Neural cell (in vitro differentiated cells): ENCODE data around the gene SV2B. TPM values are rescaled to one million over a fixed set of nuclear protein-coding genes. Genes with fewer than 3 reads are reported as not detected.
A peak's percentile ranks its signal among the peaks of the same experiment; 100 is the strongest.

Source experiments
- H2AFZ ChIP-seq: fragments of 200-600, 300-800 bp; sonication (generic), shearing (Covaris generic); 2 replicates; pipeline ENCODE4 v1.6.0; 2014; ENCODE audit warnings: low read depth, mild to moderate bottlenecking, antibody characterized with exemption, low read length, moderate library complexity
- H3F3A ChIP-seq: fragments of 200-600 bp; shearing (Covaris generic); 2 replicates; pipeline ENCODE4 v1.6.1; 2016; ENCODE audit warnings: mild to moderate bottlenecking, moderate library complexity, mixed read lengths, antibody characterized with exemption, low read length; ENCODE audit not compliant: insufficient read depth, poor library complexity, severe bottlenecking
- H3K27ac ChIP-seq: fragments of 200-600, 300-800 bp; sonication (generic), shearing (Covaris generic); 2 replicates; pipeline ENCODE4 v1.5.1; 2014; ENCODE audit warnings: mild to moderate bottlenecking, low read length, moderate library complexity
- H3K27me3 ChIP-seq: fragments of 300-800, 200-600 bp; sonication (generic), shearing (Covaris generic); 2 replicates; pipeline ENCODE4 v1.6.0; 2014; ENCODE audit warnings: mild to moderate bottlenecking, low read depth, low read length, moderate library complexity; ENCODE audit not compliant: insufficient read depth
- H3K36me3 ChIP-seq: fragments of 300-800, 200-600 bp; sonication (generic), shearing (Covaris generic); 2 replicates; pipeline ENCODE4 v1.5.1; 2014; ENCODE audit warnings: mild to moderate bottlenecking, antibody characterized with exemption, low read length, moderate library complexity; ENCODE audit not compliant: insufficient read depth
- H3K4me2 ChIP-seq: fragments of 300-800, 200-600 bp; sonication (generic), shearing (Covaris generic); 2 replicates; pipeline ENCODE4 v1.6.0; 2014; ENCODE audit warnings: mild to moderate bottlenecking, low read length
- H3K4me3 ChIP-seq: fragments of 300-800, 200-600 bp; sonication (generic), shearing (Covaris generic); 2 replicates; pipeline ENCODE4 v1.5.1; 2014; ENCODE audit warnings: mild to moderate bottlenecking, low read length, moderate library complexity
- H3K79me2 ChIP-seq: fragments of 200-600 bp; shearing (Covaris generic); replicated peaks from 2 replicates; pipeline ENCODE4 v1.6.0; 2014; ENCODE audit warnings: mild to moderate bottlenecking, low read length, moderate library complexity; ENCODE audit not compliant: insufficient read depth
- H3K9ac ChIP-seq: fragments of 300-800, 200-600 bp; sonication (generic), shearing (Covaris generic); 2 replicates; pipeline ENCODE4 v1.6.1; 2016; ENCODE audit warnings: mild to moderate bottlenecking, low read length, mixed read lengths
- H3K9me2 ChIP-seq: fragments of 200-600 bp; shearing (Covaris generic); 2 replicates; pipeline ENCODE4 v1.6.1; 2016; ENCODE audit warnings: mild to moderate bottlenecking, low read length, mixed read lengths; ENCODE audit not compliant: insufficient read depth
- H3K9me3 ChIP-seq: fragments of 200-600, 300-800 bp; sonication (generic), shearing (Covaris generic); 2 replicates; pipeline ENCODE4 v1.6.1; 2016; ENCODE audit warnings: mild to moderate bottlenecking, mixed run types, low read length, moderate library complexity, mixed read lengths
- H4K20me1 ChIP-seq: fragments of 200-600 bp; shearing (Covaris generic); 2 replicates; pipeline ENCODE4 v1.6.1; 2016; ENCODE audit warnings: mild to moderate bottlenecking, mixed run types; ENCODE audit not compliant: insufficient read depth
- CTCF ChIP-seq: fragments of 450-650 bp; IDR thresholded peaks from 2 replicates; pipeline ENCODE4 v1.5.1; 2014; ENCODE audit warnings: antibody characterized with exemption, mild to moderate bottlenecking, moderate library complexity; ENCODE audit not compliant: poor library complexity, severe bottlenecking
- EP300 ChIP-seq: fragments of 450-650 bp; conservative IDR thresholded peaks from 2 replicates; pipeline ENCODE4 v1.6.1; 2014; ENCODE audit warnings: antibody characterized with exemption, mild to moderate bottlenecking, moderate library complexity; ENCODE audit not compliant: poor library complexity, severe bottlenecking
- EZH2 ChIP-seq: fragments of 200-600, 300-800 bp; shearing (Covaris generic), sonication (generic); IDR thresholded peaks from 2 replicates; pipeline ENCODE4 v1.6.1; 2014; ENCODE audit warnings: antibody characterized with exemption, low read length, borderline replicate concordance, mild to moderate bottlenecking; ENCODE audit not compliant: insufficient read depth, poor library complexity, severe bottlenecking
- MXI1 ChIP-seq: fragments of 450-650 bp; conservative IDR thresholded peaks from 2 replicates; pipeline ENCODE4 v1.6.1; 2014; ENCODE audit warnings: antibody characterized with exemption, mild to moderate bottlenecking; ENCODE audit not compliant: poor library complexity, severe bottlenecking
- POLR2AphosphoS5 ChIP-seq: IDR thresholded peaks from 2 replicates; pipeline ENCODE4 v1.6.1; 2012
- RAD21 ChIP-seq: fragments of 450-650 bp; conservative IDR thresholded peaks from 2 replicates; pipeline ENCODE4 v1.6.1; 2014; ENCODE audit warnings: antibody characterized with exemption, mild to moderate bottlenecking, moderate library complexity
- REST ChIP-seq: IDR thresholded peaks from 2 replicates; pipeline ENCODE4 v1.6.1; 2012; ENCODE audit warnings: borderline replicate concordance
- SMC3 ChIP-seq: fragments of 450-650 bp; conservative IDR thresholded peaks from 2 replicates; pipeline ENCODE4 v1.6.1; 2014; ENCODE audit warnings: antibody characterized with exemption, mild to moderate bottlenecking, moderate library complexity; ENCODE audit not compliant: poor library complexity
- TAF1 ChIP-seq: IDR thresholded peaks from 2 replicates; pipeline ENCODE4 v1.6.1; 2012; ENCODE audit warnings: low read depth
- polyA plus RNA-seq: library from polyadenylated mRNA; depleted of rRNA; stranded (reverse); fragments of >200 nt; gene quantifications from 2 replicates; pipeline ENCODE4 v1.2.3, GENCODE V29; 2014

SV2B gene
- polyA plus RNA-seq, 1 donor from 2014 or later = 0.38 TPM

DNA sequence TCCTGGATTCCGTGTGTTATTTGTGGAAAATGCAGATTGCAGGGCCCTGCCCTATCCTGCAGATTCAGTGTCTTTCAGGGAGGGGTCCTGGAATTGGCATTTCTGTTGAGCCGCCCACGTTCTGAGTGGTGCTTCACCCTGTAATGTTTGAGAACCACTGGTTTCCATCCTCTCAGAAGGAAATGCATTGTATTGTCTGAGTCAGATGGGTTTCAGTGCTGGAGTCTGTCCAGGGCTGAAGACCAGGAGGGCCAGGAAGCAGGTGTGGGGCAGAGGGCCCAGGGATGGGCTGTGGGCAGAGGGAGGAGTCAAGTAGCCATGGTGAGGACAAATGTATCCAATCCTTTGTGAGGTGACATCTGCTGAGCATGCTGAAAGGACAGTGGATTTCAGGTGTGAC, 123.8 kb downstream of the SV2B start:
- Histone ChIP-seq H3K4me2 (no peak overlapping the region), H3K9ac (no peak overlapping the region), H3K9me3 (no peaks in the 10 kb centered on the region), H3F3A (no peaks in the 10 kb centered on the region), H3K79me2 (no peaks in the 10 kb centered on the region), H3K27me3 (no peaks in the 10 kb centered on the region), H3K4me3 (no peak overlapping the region), H4K20me1 (no peaks in the 10 kb centered on the region), H2AFZ (no peak overlapping the region), H3K27ac (no peak overlapping the region), H3K9me2 (no peaks in the 10 kb centered on the region), H3K36me3 (no peaks in the 10 kb centered on the region)
- TF ChIP-seq EZH2 (no peak), RAD21 (no peak), POLR2AphosphoS5 (no peak), EP300 (no peak), SMC3 (no peak), REST (no peak), TAF1 (no peak), MXI1 (no peak)

GRCh38 chr15:91224755-91225380, 124.8 kb downstream of the SV2B start:
- Histone ChIP-seq H3F3A (no peaks in the 10 kb centered on the region), H3K27ac (no peak overlapping the region), H3K9me3 (no peaks in the 10 kb centered on the region), H2AFZ (no peak overlapping the region), H3K4me2 (no peak overlapping the region), H3K36me3 (no peaks in the 10 kb centered on the region), H3K4me3 (no peak overlapping the region), H3K9me2 (no peaks in the 10 kb centered on the region), H3K27me3 (no peaks in the 10 kb centered on the region), H3K9ac (no peak overlapping the region), H4K20me1 (no peaks in the 10 kb centered on the region), H3K79me2 (no peaks in the 10 kb centered on the region)
- TF ChIP-seq CTCF (peak; percentile 69), REST (no peak), RAD21 (peak; percentile 66), SMC3 (peak; percentile 75), EZH2 (no peak)
